HepG2 (cell line): ENCODE results near the gene RPGRIP1.
"Not testable (repeated sequence)": the region's sequence is repeated elsewhere in the genome, so short reads cannot be mapped to it uniquely, and the experiment has no call there.

ENCODE experiments used
- POLR2A ChIP-seq, 2 experiments: IDR thresholded peaks; 2 replicates each; pipeline ENCODE4 v1.6.1; 2011; ENCODE audit warnings: low read depth in 2 of 2, low read length in 2 of 2, mild to moderate bottlenecking in 1 of 2, moderate library complexity in 1 of 2; ENCODE audit not compliant: insufficient read depth in 1 of 2
- ZBTB1 ChIP-seq: sonication (generic); formaldehyde crosslinking; IDR thresholded peaks from 2 replicates; pipeline ENCODE4 v1.4.0; 2020; ENCODE audit warnings: missing genetic modification reagents, borderline replicate concordance
- ZNF124 ChIP-seq: sonication (generic); formaldehyde crosslinking; IDR thresholded peaks from 2 replicates; pipeline ENCODE4 v1.4.0; 2020; ENCODE audit warnings: missing genetic modification reagents
- TF ChIP-seq, protein P1 (sequence below): sonication (generic); formaldehyde crosslinking; IDR thresholded peaks from 2 replicates; pipeline ENCODE4 v1.9.0; 2021; ENCODE audit warnings: missing genetic modification reagents, borderline replicate concordance

GRCh38 chr14:21286516-21286915, 6.6 kb downstream of the RPGRIP1 start:
- TF ChIP-seq ZBTB1 (CRISPR knock-in tag); POLR2A (IDR thresholded peaks at IDR 0.05; ENCODE audit: insufficient read depth in 1 of 2, low read depth in 2 of 2, low read length in 2 of 2); ZNF124 (CRISPR knock-in tag): not testable (repeated sequence)
- TF ChIP-seq, protein P1, sequence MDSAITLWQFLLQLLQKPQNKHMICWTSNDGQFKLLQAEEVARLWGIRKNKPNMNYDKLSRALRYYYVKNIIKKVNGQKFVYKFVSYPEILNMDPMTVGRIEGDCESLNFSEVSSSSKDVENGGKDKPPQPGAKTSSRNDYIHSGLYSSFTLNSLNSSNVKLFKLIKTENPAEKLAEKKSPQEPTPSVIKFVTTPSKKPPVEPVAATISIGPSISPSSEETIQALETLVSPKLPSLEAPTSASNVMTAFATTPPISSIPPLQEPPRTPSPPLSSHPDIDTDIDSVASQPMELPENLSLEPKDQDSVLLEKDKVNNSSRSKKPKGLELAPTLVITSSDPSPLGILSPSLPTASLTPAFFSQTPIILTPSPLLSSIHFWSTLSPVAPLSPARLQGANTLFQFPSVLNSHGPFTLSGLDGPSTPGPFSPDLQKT = not testable (repeated sequence)
